AG10803 (cell line): ENCODE data around the gene MYLK2.
A peak's percentile ranks its signal among the peaks of the same experiment; 100 is the strongest.

Source experiments
- DNase-seq: peaks from one replicate; pipeline ENCODE4 v3.0.0; 2010; ENCODE audit warnings: low read depth
- H3K4me3 ChIP-seq: 2 replicates; pipeline ENCODE4 v1.5.1; 2011; ENCODE audit warnings: mild to moderate bottlenecking, low read length, control low read depth
- TF ChIP-seq, protein P1 (sequence below): conservative IDR thresholded peaks from 2 replicates; pipeline ENCODE4 v1.5.1; 2011; ENCODE audit warnings: mild to moderate bottlenecking, low read length, control low read depth, inconsistent platforms

Gene MYLK2

DNA sequence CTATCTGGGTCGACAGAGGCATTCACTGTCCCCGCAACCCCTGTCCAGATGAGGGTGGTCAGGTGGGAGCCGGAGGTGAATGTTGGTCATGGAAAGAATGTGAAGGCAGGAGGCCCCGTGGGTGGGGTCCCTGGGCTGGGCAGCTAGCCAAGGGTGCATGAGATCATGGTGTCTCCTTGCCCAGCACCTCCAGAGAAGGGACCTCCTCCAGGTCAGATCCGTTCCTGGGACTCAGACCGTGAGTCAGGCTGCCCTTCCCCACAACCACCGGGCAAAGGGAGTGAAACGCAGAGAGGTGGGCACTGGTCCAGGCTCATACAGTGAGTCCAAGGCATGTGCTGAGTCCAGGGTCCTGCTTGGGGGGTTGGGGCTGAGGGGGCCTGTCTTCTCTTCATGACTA is 22.8 kb downstream of the MYLK2 start:
- no peak overlapping the region for H3K4me3 ChIP-seq
- TF ChIP-seq, protein P1, sequence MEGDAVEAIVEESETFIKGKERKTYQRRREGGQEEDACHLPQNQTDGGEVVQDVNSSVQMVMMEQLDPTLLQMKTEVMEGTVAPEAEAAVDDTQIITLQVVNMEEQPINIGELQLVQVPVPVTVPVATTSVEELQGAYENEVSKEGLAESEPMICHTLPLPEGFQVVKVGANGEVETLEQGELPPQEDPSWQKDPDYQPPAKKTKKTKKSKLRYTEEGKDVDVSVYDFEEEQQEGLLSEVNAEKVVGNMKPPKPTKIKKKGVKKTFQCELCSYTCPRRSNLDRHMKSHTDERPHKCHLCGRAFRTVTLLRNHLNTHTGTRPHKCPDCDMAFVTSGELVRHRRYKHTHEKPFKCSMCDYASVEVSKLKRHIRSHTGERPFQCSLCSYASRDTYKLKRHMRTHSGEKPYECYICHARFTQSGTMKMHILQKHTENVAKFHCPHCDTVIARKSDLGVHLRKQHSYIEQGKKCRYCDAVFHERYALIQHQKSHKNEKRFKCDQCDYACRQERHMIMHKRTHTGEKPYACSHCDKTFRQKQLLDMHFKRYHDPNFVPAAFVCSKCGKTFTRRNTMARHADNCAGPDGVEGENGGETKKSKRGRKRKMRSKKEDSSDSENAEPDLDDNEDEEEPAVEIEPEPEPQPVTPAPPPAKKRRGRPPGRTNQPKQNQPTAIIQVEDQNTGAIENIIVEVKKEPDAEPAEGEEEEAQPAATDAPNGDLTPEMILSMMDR, result no peak
- DNase-seq, result peak; percentile 54

DNA sequence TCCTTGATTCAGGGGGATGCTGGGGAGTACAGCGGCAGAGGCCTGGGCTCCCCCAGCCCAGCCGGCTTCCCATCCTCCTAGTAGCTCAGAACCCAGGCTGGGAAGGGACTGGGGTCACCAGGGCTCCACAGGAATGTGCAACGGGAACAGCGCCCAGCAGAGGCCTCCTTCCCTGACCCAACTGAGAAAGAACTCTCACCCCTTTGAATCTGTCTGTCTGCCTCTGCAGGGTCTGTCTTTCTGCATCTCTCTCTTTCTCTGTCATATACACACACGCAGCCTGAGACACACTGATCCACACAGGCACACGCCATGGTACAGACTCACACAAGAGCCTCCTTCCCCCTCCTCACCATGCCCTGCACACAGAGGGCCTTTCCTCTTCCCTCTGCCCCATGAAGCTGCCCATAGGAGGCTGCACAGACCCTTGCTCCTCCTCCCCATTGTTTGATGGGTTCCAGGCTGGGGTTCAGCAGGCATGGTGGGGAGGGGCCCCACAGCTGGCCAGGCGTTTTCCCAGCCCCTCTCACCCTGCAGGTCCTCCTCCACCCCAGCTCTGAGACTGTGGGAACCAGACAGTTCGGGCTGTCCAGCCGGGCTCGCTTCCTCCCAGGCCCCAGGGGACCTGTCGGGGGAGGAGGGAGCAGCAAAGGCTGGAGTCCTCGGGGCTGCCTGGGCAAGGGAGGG is 23.5 kb downstream of the MYLK2 start:
- TF ChIP-seq, protein P1, result no peak
- DNase-seq, result peak; percentile 58
- H3K4me3 ChIP-seq, result no peak overlapping the region

DNA sequence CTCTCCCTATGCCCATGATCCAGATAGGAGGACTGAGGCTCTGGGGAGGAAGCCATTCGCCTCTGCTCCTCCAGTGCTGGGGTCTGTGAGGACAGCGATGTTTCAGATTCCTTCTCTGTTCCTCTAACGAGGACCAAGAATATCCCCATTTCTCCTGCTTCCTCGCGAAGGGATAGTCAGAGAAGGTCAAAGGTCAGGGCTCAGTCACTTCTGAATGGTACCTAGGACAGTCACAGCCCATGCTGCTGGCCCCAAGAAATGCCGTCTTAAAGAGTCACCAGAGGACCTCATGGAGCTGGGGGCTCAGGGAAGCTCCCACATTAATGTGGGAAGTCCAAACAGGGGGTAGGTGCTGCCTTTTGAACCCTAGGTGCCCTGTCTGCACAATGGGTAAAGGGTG is 24.1 kb downstream of the MYLK2 start:
- TF ChIP-seq, protein P1, result no peak
- DNase-seq, result no peak
- H3K4me3 ChIP-seq, result no peak overlapping the region

DNA sequence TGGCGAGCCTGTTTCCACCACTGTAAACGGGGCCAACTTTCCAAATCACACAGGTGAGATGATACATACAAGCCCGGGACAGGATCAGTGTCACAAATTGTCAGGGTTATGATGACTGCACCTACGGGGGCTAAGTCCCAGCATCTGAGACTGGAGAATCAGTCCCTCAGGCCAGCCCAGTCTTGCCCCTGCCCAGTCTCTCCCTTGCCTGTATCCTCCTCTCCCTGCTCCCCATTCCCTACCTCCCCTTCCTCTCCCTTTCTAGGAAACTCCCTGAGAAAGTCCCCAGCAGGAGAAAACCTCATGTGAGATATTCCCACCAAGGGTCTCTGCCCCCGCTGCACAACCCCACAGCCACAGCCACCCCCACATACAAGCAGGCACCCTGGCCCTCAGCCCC is 24.7 kb downstream of the MYLK2 start:
- DNase-seq, result no peak
- H3K4me3 ChIP-seq, result no peak overlapping the region
- TF ChIP-seq, protein P1, result no peak

DNA sequence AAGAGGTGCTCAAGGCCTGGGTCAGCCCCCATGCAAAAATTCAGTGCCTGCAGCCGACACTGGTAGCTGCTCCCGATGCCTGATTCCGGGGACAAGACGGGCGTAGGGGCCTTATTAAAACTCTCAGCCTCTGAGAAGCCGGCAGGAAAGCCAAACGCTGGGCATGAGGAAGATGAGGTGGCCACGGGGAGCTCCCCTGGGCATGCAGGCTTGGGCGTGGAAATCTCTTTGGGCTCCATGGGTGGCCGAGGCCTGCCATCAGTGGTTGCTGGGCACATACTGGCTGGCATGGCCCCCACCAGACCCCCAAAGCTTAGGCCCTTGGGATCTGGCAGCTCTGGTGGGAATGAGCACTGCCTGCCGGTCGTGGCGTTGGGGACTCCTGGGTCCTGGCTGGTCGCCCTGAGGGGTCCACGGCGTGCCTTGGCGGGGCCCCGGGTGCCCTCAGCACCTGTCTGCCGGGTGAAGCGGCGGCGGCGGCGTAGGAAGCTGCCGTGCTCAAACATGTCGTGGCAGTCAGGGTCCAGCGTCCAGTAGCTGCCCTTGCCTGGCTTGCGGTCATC is 25.7 kb downstream of the MYLK2 start:
- DNase-seq, result no peak
- no peak overlapping the region for H3K4me3 ChIP-seq
- TF ChIP-seq, protein P1, result no peak

DNA sequence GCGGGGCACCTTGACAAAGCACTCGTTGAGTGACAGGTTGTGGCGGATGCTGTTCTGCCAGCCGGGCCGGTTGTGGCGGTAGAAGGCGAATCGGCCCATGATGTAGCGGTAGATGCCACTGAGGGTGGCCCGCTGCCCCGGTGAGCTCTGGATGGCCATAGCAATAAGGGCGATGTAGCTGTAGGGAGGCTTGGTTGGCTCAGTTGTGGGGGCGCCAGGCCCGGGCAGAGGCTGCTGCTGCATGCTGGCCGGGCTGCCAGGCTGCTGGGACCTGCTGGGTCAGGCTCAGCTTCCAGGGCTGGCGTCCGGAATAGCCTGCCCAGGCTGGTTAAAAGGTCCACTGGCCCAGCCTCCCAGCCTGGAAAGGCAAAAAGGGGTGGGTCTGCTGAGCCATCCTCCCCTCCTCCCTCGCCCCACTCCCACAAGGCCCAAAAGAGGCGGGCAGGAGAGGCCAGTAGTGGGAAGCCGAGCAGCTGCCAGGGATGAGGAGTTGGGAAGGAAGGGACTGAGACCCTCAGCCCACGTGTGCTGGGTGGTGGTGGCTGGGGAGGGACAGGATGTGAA is 26.2 kb downstream of the MYLK2 start, which contains the start of gene FOXS1:
Gene FOXS1, minus strand, starts transcription at position 305 of the 564 bp plus-strand sequence. Its CDS starts 62 bp downstream, at position 243.
- TF ChIP-seq, protein P1, result no peak
- H3K4me3 ChIP-seq, result no peak within 1 kb of the TSS
- DNase-seq, result no peak

DNA sequence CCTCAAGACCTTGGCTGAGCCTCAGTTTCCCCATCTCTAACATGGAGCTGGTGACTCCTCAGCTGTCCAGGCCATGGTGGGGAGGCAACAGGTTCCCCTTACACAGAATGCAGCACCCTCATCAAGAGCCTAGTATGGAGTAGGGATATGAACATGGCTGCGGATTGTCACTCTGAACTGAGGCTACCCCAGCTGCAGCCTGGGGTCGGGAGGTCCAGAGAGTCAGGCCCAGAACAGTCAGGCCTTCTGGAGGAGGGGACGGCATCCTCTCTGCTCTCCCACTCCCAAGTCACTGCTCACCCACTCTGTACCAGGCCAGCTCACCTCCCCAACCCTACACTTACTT is 27.6 kb downstream of the MYLK2 start:
- no peak overlapping the region for H3K4me3 ChIP-seq
- TF ChIP-seq, protein P1, result no peak
- no peak for DNase-seq
